SK-N-SH (cell line): ENCODE results near the gene MN1. TPM values are rescaled to one million over a fixed set of nuclear protein-coding genes. Genes with fewer than 3 reads are reported as not detected.

Source experiments
- CTCF ChIA-PET: fragments of 300-600, 350-600 bp; formaldehyde crosslinking; extraction: SDS; loops from one replicate; lab custom pipeline; 2021; lab: Yijun Ruan, JAX
- POLR2A ChIA-PET: fragments of 350-600 bp; sonication (Branson Sonifier 250); formaldehyde crosslinking; extraction: SDS; loops from one replicate; lab custom pipeline; 2020; ENCODE audit warnings: antibody characterized with exemption, inconsistent platforms; lab: Yijun Ruan, JAX
- DNase-seq: peaks from one replicate; pipeline ENCODE4 v3.0.0; 2012
- H2AFZ ChIP-seq: fragments of 200-600 bp; sonication (generic); 2 replicates; pipeline ENCODE4 v1.8.1; 2016; ENCODE audit warnings: antibody characterized with exemption, mild to moderate bottlenecking, low read depth
- H3F3A ChIP-seq: fragments of 200-600 bp; sonication (generic); replicated peaks from 2 replicates; pipeline ENCODE3; 2016; ENCODE audit warnings: antibody characterized with exemption, mild to moderate bottlenecking; ENCODE audit not compliant: insufficient read depth
- H3K27ac ChIP-seq, 2 experiments: fragments of 200-500 bp in 1 of 2; fragments of 200-600 bp in 1 of 2; sonication (Bioruptor generic) in 1 of 2; sonication (generic), shearing (Covaris generic) in 1 of 2; 2 replicates each; pipeline versions ENCODE4 v1.5.1 to v1.6.1; 2014 to 2016; ENCODE audit warnings: low read depth in 2 of 2, inconsistent platforms in 1 of 2, low read length in 1 of 2, mild to moderate bottlenecking in 1 of 2, mixed read lengths in 1 of 2
- H3K27me3 ChIP-seq: fragments of 200-600 bp; sonication (generic), shearing (Covaris generic); 2 replicates; pipeline ENCODE4 v1.6.1; 2016; ENCODE audit warnings: mixed run types; ENCODE audit not compliant: insufficient read depth
- H3K36me3 ChIP-seq, 2 experiments: fragments of 200-500 bp in 1 of 2; fragments of 200-600 bp in 1 of 2; sonication (Bioruptor generic) in 1 of 2; sonication (generic) in 1 of 2; replicated peaks in 1 of 2; 2 replicates each; pipeline versions ENCODE3 to v1.5.1; 2014 to 2016; ENCODE audit warnings: low read length in 1 of 2, mild to moderate bottlenecking in 1 of 2; ENCODE audit not compliant: insufficient read depth in 2 of 2, control insufficient read depth in 1 of 2
- H3K4me1 ChIP-seq, 2 experiments: fragments of 200-500 bp in 1 of 2; fragments of 200-600 bp in 1 of 2; sonication (Bioruptor generic) in 1 of 2; sonication (generic), shearing (Covaris generic) in 1 of 2; 2 replicates each; pipeline versions ENCODE4 v1.5.1 to v1.6.1; 2014 to 2016; ENCODE audit warnings: low read depth in 1 of 2, low read length in 1 of 2, mixed run types in 1 of 2; ENCODE audit not compliant: insufficient read depth in 2 of 2, control insufficient read depth in 1 of 2
- H3K4me2 ChIP-seq: fragments of 200-600 bp; sonication (generic), shearing (Covaris generic); 2 replicates; pipeline ENCODE4 v1.6.1; 2017; ENCODE audit warnings: mixed run types
- H3K4me3 ChIP-seq, 2 experiments: fragments of 200-500 bp in 1 of 2; fragments of 200-600 bp in 1 of 2; sonication (Bioruptor generic) in 1 of 2; sonication (generic), shearing (Covaris generic) in 1 of 2; 2 replicates each; pipeline versions ENCODE4 v1.5.1 to v1.8.1; 2014 to 2016; ENCODE audit warnings: low read depth in 2 of 2, inconsistent platforms in 1 of 2, low read length in 1 of 2, mild to moderate bottlenecking in 1 of 2, mixed read lengths in 1 of 2, moderate library complexity in 1 of 2
- H3K79me2 ChIP-seq: fragments of 200-600 bp; sonication (generic); 2 replicates; pipeline ENCODE4 v1.8.1; 2017; ENCODE audit warnings: mild to moderate bottlenecking; ENCODE audit not compliant: insufficient read depth
- H3K9ac ChIP-seq: fragments of 200-600 bp; sonication (generic); 2 replicates; pipeline ENCODE4 v1.6.1; 2017; ENCODE audit warnings: mixed run types
- H3K9me2 ChIP-seq: fragments of 200-600 bp; sonication (generic); 2 replicates; pipeline ENCODE4 v1.6.1; 2017; ENCODE audit warnings: mixed run types
- H3K9me3 ChIP-seq: fragments of 200-600 bp; sonication (generic); 2 replicates; pipeline ENCODE4 v1.6.1; 2017; ENCODE audit warnings: mixed run types, mild to moderate bottlenecking, moderate library complexity
- H4K20me1 ChIP-seq: fragments of 200-600 bp; sonication (generic); 2 replicates; pipeline ENCODE4 v1.6.1; 2017; ENCODE audit warnings: mild to moderate bottlenecking, mixed run types; ENCODE audit not compliant: insufficient read depth
- CHD2 ChIP-seq: fragments of 150-350 bp; IDR thresholded peaks from 2 replicates; pipeline ENCODE4 v1.6.1; 2018; ENCODE audit warnings: low read length; ENCODE audit not compliant: partially characterized antibody
- CTCF ChIP-seq: fragments of 200-600 bp; sonication (generic); IDR thresholded peaks from 2 replicates; pipeline ENCODE4 v1.6.1; 2017; ENCODE audit warnings: antibody characterized with exemption, mild to moderate bottlenecking, moderate library complexity
- EZH2phosphoT487 ChIP-seq: fragments of 200-600 bp; sonication (generic); IDR thresholded peaks from 2 replicates; pipeline ENCODE4 v1.6.1; 2017; ENCODE audit warnings: low read depth, mixed run types, mild to moderate bottlenecking, antibody characterized with exemption, moderate library complexity, borderline replicate concordance
- FOSL2 ChIP-seq: IDR thresholded peaks from 2 replicates; pipeline ENCODE4 v1.4.0; 2012; ENCODE audit warnings: low read depth, mild to moderate bottlenecking, moderate library complexity, borderline replicate concordance
- FOXJ3 ChIP-seq: sonication (generic); formaldehyde crosslinking; IDR thresholded peaks from 2 replicates; pipeline ENCODE4 v1.5.1; 2020; ENCODE audit warnings: mild to moderate bottlenecking, missing genetic modification reagents
- FOXM1 ChIP-seq: IDR thresholded peaks from 2 replicates; pipeline ENCODE4 v1.4.0; 2012; ENCODE audit warnings: low read depth, mild to moderate bottlenecking
- GATA2 ChIP-seq: sonication (generic); formaldehyde crosslinking; IDR thresholded peaks from 2 replicates; pipeline ENCODE4 v1.5.0; 2020; ENCODE audit warnings: mild to moderate bottlenecking, missing genetic modification reagents
- JUND ChIP-seq: IDR thresholded peaks from 2 replicates; pipeline ENCODE4 v1.4.0; 2012
- MAX ChIP-seq: IDR thresholded peaks from 2 replicates; pipeline ENCODE4 v1.4.0; 2012; ENCODE audit warnings: low read depth
- NFIC ChIP-seq: IDR thresholded peaks from 2 replicates; pipeline ENCODE4 v1.4.0; 2012; ENCODE audit warnings: borderline replicate concordance
- NRF1 ChIP-seq: IDR thresholded peaks from 2 replicates; pipeline ENCODE4 v1.6.1; 2012; ENCODE audit warnings: low read depth, mild to moderate bottlenecking, low read length
- PBX3 ChIP-seq: IDR thresholded peaks from 2 replicates; pipeline ENCODE4; 2012
- RAD21 ChIP-seq: IDR thresholded peaks from 2 replicates; pipeline ENCODE4 v1.6.1; 2012; ENCODE audit warnings: mild to moderate bottlenecking, low read length
- REST ChIP-seq: IDR thresholded peaks from 2 replicates; pipeline ENCODE4 v1.6.1; 2012; ENCODE audit warnings: mild to moderate bottlenecking, low read depth, low read length, moderate library complexity
- RFX5 ChIP-seq: IDR thresholded peaks from 2 replicates; pipeline ENCODE4 v1.6.1; 2012; ENCODE audit warnings: mild to moderate bottlenecking, improper control_type of control experiment, low read length
- RXRA ChIP-seq: IDR thresholded peaks from 2 replicates; pipeline ENCODE4 v1.4.0; 2012; ENCODE audit warnings: low read depth, mild to moderate bottlenecking, borderline replicate concordance
- SIN3A ChIP-seq: IDR thresholded peaks from 2 replicates; pipeline ENCODE4 v1.6.1; 2012; ENCODE audit warnings: low read depth, mild to moderate bottlenecking, low read length, moderate library complexity, borderline replicate concordance
- TCF12 ChIP-seq: IDR thresholded peaks from 2 replicates; pipeline ENCODE4 v1.4.0; 2012
- ZBTB33 ChIP-seq: IDR thresholded peaks from 2 replicates; pipeline ENCODE4 v1.4.0; 2012; ENCODE audit warnings: low read depth, borderline replicate concordance
- WGBS: methylation state at CpG from one replicate; pipeline ENCODE4 v1.1.6; 2017; ENCODE audit warnings: low lambda C conversion rate; 5-methylcytosine and 5-hydroxymethylcytosine counted together
- polyA plus RNA-seq, 3 experiments: library from polyadenylated mRNA; depleted of rRNA; stranded (reverse); fragments of >200 nt; gene quantifications; 2 replicates each; pipeline ENCODE4 v1.2.3, GENCODE V29; 2012

Gene MN1
- polyA plus RNA-seq, 1 of the 3 experiments (the other 2 are of a cell fraction): 0.20 TPM

- no peaks in the 10 kb centered on the region for H3K9me2 ChIP-seq
- ChIA-PET CTCF (interaction anchor here (1.0 to 1.4 kb wide), 2 partner anchors 127 to 156 kb away, joined by 4 to 5 read pairs; no protein-coding TSS in a partner anchor), POLR2A (no interaction called here)
- no peak for TF ChIP-seq SIN3A
- TF ChIP-seq NFIC: no peak
- H3K4me3 ChIP-seq: no peak overlapping the region
- H3K9ac ChIP-seq: no peak overlapping the region
- no peaks in the 10 kb centered on the region for H3K9me3 ChIP-seq
- H3K36me3 ChIP-seq: no peaks in the 10 kb centered on the region
- peaks cover 5% of the 10 kb centered on the region for H3F3A ChIP-seq
- H3K79me2 ChIP-seq: no peaks in the 10 kb centered on the region
- DNase-seq: no peak
- H3K27me3 ChIP-seq: no peaks in the 10 kb centered on the region
- no peak overlapping the region for H3K27ac ChIP-seq
- 69% methylated on average over 1 of the region's 1 CpG for WGBS
- no peak overlapping the region for H3K4me2 ChIP-seq
- no peaks in the 10 kb centered on the region for H4K20me1 ChIP-seq
- no peak overlapping the region for H2AFZ ChIP-seq
- peaks cover 3 to 11% of the 10 kb centered on the region in 2 experiments; a peak in 2 of 4 replicates for H3K4me1 ChIP-seq
Measured at GRCh38 chr22:27724157-27724556, 77.4 kb downstream of the MN1 start.

- Histone ChIP-seq H3K9me2 (no peaks in the 10 kb centered on the region), H3K9me3 (no peaks in the 10 kb centered on the region), H2AFZ (no peak overlapping the region), H3K4me1 (peaks cover 6 to 12% of the 10 kb centered on the region in 2 experiments; a peak in 2 of 4 replicates), H3K27me3 (no peaks in the 10 kb centered on the region), H3F3A (peaks cover 5% of the 10 kb centered on the region), H4K20me1 (no peaks in the 10 kb centered on the region), H3K79me2 (no peaks in the 10 kb centered on the region), H3K36me3 (no peaks in the 10 kb centered on the region), H3K27ac (no peak overlapping the region), H3K4me3 (no peak overlapping the region), H3K4me2 (no peak overlapping the region), H3K9ac (no peak overlapping the region)
- ChIA-PET CTCF (interaction anchor here (1.0 to 1.4 kb wide), 5 partner anchors 10 to 318 kb away, joined by 3 to 5 read pairs (median 3); no protein-coding TSS in a partner anchor), POLR2A (no interaction called here)
- TF ChIP-seq FOXM1: no peak
- no peak for TF ChIP-seq RXRA
- no peak for TF ChIP-seq RAD21
- TF ChIP-seq EZH2phosphoT487: no peak
- TF ChIP-seq ZBTB33: no peak
- no peak for TF ChIP-seq CHD2
- no peak for TF ChIP-seq MAX
- no peak for TF ChIP-seq GATA2 (CRISPR knock-in tag)
- no peak for TF ChIP-seq JUND
- TF ChIP-seq REST: no peak
- TF ChIP-seq CTCF: no peak
- no peak for TF ChIP-seq SIN3A
- no peak for TF ChIP-seq RFX5
- no peak for TF ChIP-seq FOXJ3 (CRISPR knock-in tag)
- no peak for TF ChIP-seq FOSL2
- no peak for TF ChIP-seq PBX3
- TF ChIP-seq NRF1: no peak
- TF ChIP-seq TCF12: no peak
- no peak for DNase-seq
- 41% methylated on average over 2 of the region's 2 CpGs for WGBS
Measured at GRCh38 chr22:27723708-27724107, 77.8 kb downstream of the MN1 start.
